Measurements from ENCODE around the gene NAV2.
A peak's percentile ranks its signal among the peaks of the same experiment; 100 is the strongest.
"Not testable (repeated sequence)": the region's sequence is repeated elsewhere in the genome, so short reads cannot be mapped to it uniquely, and the experiment has no call there.

NAV2 gene

DNA sequence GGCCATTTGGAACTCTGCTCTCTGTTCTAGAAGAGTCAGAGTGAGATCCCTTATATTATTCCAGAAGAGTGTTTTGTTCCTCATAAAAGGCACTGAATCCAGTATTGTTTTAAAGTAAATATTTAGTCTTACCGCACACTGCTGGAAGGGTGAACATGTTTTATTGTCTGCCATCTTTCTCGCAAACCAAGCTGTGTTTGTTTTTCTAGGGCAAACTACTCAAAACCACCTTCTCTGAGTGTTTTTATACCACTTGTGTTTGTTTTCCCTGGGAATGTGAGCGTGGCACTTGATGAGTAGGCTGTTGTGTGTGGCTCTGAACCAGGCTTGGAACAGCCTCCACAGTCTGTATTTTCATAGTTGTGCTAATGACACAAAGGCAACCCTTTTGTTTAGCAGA, 357.8 kb downstream of the NAV2 start:
- no peak for DNase-seq

DNA sequence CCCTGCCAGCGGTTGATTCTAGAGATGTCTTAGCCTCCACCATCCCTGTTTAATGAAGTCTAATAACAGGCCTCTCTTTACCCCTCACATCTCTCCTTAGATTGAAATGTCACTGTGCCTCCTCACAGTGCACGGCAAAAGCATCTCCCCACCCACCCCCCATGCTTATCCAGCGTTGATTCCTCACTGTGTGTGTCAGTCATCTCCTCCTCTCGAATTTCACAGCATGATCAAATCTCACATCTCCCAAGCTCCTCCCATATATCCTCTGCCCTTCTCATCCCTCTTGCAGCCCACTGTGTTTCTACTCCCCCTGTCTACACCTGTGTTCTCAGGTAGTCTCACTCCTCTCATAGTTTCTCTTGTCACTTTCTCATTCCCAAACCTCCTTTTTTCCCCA, 363.0 kb downstream of the NAV2 start:
- DNase-seq: no peak

GRCh38 chr11:20078846-20079245, 366.2 kb downstream of the NAV2 start:
- no peak for DNase-seq

- DNase-seq: no peak
These were observed 367.5 kb downstream of the NAV2 start for GRCh38 chr11:20080032-20080685.

- peak; percentile 19 for DNase-seq
These were observed 368.7 kb downstream of the NAV2 start for GRCh38 chr11:20081336-20081735.

- not testable (repeated sequence) for DNase-seq
These were observed 371.2 kb downstream of the NAV2 start for GRCh38 chr11:20083877-20084276.

GRCh38 chr11:20084921-20085814, 372.5 kb downstream of the NAV2 start:
- DNase-seq: no peak

DNA sequence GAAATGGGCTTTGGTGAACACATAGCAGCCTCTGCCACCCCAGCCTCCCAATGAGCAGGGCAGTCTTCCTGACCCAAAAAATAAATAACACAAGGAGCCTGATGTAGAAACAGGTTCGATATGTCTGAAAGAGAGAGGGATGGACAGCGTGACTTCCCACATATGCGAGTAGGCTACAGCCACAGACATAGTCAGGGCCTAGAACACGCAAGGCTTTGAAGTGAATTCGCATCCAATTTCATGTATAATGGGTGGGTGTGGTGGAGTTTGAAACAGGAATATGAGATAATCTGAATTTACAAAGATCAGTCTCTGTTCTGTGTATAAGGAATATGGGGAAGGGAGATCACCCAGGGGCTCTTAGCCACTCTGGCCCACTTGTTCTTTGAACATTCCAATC, 373.3 kb downstream of the NAV2 start:
- no peak for DNase-seq

- no peak for DNase-seq
These were observed 374.5 kb downstream of the NAV2 start for GRCh38 chr11:20087118-20087521.

DNA sequence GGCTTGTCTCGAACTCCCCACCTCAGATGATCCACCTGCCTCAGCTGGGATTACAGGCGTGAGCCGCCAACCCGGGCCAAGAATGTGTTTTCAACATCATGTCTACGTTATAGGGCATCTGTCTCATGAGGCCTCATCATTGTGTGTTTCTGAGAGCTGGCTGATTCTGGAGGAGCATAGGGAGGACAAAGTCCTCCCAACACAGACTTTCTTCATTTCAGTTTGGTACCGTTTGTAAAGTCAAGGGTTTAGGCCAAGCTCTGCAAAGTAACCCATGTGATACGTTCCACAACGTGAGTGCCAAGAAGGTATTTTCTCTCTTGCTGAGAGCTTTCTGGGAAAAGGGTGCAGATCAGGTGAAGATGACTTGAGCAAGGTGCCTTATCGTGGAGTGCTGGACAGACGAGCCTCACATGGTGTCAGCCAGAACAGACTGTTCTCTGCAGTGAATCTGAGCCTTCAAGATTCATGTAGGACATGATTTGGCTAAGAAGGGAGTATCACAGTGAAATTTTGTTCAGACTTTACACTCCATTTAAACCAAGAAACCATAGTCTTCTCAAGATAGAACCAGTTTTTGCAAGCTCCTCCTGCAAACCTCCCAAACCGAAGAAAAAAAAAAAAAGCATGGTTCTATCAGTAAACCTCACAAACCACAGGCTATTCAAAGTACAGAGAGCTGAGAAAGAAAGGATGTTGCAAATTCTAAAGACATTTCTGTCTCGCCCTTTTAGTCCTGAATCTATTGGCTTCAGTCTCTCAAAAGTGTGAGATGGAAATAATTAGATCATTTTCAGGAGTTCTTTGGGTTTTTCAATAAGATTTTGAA, 376.0 kb downstream of the NAV2 start:
- DNase-seq: no peak

GRCh38 chr11:20089367-20089766, 376.7 kb downstream of the NAV2 start:
- DNase-seq: no peak

DNA sequence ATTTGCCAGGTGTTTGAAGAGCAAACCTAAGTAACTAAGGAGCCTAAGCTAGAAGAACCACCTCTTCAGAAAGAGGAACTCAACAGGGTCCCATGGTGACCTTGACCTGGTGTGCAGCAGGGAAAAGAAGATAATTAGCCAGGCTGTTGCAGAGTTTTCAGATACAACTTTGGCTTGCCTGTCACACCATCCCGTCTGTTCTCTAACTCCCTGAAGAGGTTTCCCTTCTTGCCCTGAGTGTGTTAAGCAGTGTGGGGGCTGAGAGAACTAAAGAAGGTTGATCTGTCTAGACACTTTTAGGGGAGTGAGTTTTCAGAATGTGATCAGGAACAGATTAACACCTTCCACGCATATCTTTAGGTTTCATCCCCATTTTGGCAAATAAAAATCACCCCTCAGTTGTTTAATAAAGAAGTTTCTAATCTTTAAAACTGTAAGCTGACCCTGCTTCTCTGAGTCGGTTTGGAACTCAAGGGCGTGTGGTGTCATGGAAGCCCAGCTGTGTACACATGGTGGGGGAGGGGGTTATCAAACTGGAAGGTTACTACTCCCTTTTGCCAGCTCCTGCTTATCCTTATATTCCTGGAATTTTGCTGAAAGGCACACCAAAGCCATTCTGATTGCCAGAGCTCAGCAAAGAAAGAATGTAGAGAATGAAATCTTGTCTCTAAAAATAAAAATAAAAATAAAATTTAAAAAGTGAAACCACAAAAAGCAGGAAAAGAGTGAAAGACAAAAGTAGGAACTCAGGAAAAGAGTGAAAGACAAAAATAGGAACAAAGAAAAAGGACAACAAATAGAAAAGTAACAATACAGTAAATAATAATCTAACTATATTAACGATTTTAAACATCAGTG, 377.4 kb downstream of the NAV2 start:
- no peak for DNase-seq

GRCh38 chr11:20090654-20091374, 378.2 kb downstream of the NAV2 start:
- no peak for DNase-seq

GRCh38 chr11:20093775-20094174, 381.1 kb downstream of the NAV2 start:
- DNase-seq: no peak

DNA sequence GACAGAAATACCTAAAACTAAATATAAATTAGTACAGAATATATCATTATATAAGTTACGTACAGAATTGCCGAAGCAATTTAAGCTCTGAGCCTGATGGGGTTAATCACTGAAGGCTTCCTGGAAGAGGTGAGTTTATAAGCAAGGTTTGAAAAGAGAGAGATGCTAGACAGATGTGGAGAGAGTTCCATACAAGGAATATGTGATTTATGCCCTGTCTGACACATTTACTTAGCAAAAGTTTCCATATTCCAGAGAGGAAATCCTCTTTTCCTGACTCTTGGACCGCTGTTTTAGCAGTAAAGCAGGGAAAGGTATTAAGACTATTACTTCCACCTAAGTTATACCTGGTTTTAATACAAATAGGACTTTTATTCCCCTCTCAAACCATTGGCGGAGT, 382.6 kb downstream of the NAV2 start:
- DNase-seq: no peak

DNA sequence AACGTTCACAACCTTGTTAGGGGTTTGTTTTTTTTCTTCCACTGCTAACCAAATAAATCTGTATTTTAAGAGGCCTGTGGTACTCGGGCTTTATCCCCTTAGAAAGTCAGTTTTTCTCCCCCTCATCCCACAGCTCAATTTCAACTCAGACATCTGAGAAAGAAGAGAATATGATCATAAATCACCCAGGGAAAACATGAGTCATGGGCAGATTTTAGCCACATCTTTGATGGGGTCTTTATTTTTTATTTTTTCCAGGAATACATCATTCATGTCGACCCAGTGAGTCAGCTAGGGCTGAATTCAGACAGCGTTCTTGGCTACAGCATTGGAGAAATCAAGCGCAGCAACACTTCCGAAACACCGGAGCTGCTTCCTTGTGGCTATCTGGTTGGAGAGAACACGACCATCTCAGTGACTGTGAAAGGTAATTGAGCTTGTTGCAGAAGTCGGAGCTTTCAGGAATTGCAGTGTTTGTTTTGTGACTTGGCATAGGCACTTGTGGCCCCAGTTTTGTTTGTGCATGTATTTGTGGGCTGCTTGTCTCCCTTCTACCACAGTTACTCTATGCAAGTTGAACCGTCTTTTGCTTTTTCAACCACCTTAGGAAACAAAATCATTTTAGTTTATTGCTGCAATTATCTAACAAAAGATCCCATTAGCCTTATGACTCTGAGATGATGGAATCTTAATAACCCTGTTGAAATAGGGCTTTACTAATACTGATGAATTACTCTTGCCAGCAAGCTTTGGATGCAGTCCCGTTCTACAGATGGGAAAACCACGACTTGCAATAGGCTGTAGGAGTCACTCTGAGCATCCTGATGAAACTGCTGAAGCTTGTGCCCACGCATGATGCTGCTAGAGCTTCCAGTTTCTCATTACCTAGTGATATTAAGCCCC, 384.9 kb downstream of the NAV2 start:
- no peak for DNase-seq

DNA sequence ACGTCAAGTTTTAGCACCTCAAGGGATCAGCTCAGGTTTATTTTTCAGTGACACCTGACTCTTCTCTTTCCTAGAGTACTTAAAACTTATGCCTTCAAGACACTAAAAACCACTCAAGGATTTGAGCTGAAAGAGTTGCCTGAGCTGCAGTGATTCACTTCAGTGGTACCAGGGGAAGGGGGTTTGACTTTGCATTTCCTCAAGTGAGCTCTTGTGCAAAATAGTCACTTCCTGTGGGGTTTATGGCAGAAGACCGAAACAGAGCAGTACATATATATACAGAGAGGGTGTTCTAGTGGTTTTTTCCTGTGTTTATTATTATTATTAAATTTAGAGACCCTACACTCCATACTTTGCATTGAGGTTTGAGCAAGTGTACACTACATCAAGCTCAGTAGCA, 386.9 kb downstream of the NAV2 start:
- DNase-seq: no peak

DNA sequence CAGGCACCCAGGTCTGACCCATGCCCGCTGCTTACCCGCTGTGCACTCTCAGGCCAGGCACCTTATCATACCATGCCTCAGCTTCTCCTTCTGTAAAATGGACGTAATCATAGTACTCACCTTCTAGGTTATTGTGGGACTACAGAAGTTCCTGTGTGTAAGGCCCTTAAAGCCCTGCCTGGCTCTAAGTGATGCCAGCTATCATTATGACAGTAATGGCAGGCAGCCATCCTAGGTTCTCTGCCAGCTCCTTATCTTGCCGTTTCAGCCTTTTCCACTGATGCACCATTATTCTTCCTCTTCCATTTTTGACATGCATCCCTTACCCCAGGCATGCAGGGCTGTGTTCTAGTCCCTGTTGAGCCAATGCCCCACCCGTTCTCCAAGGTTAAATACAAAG, 389.8 kb downstream of the NAV2 start:
- DNase-seq: no peak

DNA sequence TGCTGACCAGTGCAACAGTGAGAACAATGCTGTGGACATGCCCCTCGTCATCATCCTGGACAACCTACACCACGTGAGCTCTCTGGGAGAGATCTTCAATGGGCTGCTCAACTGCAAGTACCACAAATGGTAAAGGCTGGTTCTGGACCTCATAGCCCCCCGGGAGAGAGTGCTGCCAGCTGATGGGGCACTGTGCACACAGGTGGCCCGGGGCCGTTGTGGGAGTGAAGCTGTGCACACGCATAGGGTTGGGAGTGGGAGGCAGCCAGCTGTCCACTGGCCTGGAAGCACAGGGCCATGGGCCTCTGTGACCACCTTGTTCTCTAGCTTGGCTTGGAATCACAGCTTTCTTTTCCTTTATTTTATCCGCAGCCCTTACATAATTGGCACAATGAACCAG, 390.6 kb downstream of the NAV2 start:
- no peak for DNase-seq

DNA sequence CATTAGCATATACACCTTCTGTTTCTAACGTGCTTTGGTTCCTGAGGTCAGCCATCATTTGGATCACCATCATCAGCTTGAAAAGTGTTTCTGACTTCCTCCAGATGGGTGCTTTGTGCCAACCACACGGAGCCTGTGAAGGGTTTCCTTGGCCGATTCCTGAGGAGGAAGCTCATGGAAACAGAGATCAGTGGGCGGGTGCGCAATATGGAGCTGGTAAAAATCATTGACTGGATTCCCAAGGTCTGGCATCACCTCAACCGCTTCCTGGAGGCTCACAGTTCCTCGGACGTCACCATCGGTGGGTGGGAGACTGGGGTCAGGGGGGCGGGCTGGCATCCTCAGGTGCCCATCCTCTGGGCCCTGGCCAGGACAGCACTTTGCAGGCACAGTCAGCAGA, 392.8 kb downstream of the NAV2 start:
- no peak for DNase-seq

Measured in NCI-H524 treated with DMSO at 0.1 percent for 48 hours (cell line).